Uterus (tissue), 4 donors: ENCODE data around the gene CDH12. TPM values are rescaled to one million over a fixed set of nuclear protein-coding genes. Genes with fewer than 3 reads are reported as not detected.

Source experiments
- DNase-seq, 2 donors: peaks; one replicate each; pipeline ENCODE4 v3.0.0-alpha.2; 2019 to 2020
- H3K27ac ChIP-seq, 2 donors: fragments of 200-600 bp; sonication (generic); 1 replicate in 1 of 2; 2 replicates in 1 of 2; pipeline ENCODE4 v1.5.1; 2016 to 2018
- H3K27me3 ChIP-seq, 2 donors: fragments of 200-600 bp; sonication (generic); one replicate each; pipeline ENCODE4 v1.5.1; 2018 to 2019; ENCODE audit warnings: control low read depth in 1 of 2
- H3K36me3 ChIP-seq, 2 donors: fragments of 200-600 bp; sonication (generic); one replicate each; pipeline ENCODE4 v1.5.1; 2019; ENCODE audit warnings: control low read depth in 1 of 2
- H3K4me1 ChIP-seq, 2 donors: fragments of 200-600 bp; sonication (generic); one replicate each; pipeline ENCODE4 v1.5.1; 2018 to 2019; ENCODE audit warnings: control low read depth in 1 of 2
- H3K4me3 ChIP-seq, 2 donors: fragments of 200-600 bp; sonication (generic); 1 replicate in 1 of 2; 2 replicates in 1 of 2; pipeline ENCODE4 v1.5.1; 2018 to 2019; ENCODE audit warnings: mild to moderate bottlenecking in 1 of 2
- H3K9me3 ChIP-seq, 2 donors: fragments of 200-600 bp; sonication (generic); one replicate each; pipeline ENCODE4 v1.5.1; 2019; ENCODE audit warnings: control low read depth in 1 of 2
- CTCF ChIP-seq, 4 experiments: fragments of 200-600 bp in 2 of 4; fragments of 450-650 bp in 2 of 4; sonication (generic) in 2 of 4; IDR thresholded peaks; one replicate each; pipeline ENCODE4 v1.5.1; 2016 to 2019; ENCODE audit warnings: antibody characterized with exemption in 4 of 4, mild to moderate bottlenecking in 2 of 4, moderate library complexity in 1 of 4
- POLR2A ChIP-seq, 2 donors: fragments of 450-650 bp; IDR thresholded peaks; one replicate each; pipeline ENCODE4 v1.6.1; 2016; ENCODE audit warnings: antibody characterized with exemption in 2 of 2, mild to moderate bottlenecking in 1 of 2, moderate library complexity in 1 of 2
- intact Hi-C: fragments of 100-400 bp; cut with DNase I; formaldehyde crosslinking; loops from one replicate; pipeline ENCODE4 v1.15.1; 2023; ENCODE audit warnings: low total_unique reads
- total RNA-seq, 4 donors: library from RNA; depleted of rRNA in 3 of 4; stranded (reverse); fragments of >200 nt in 3 of 4; gene quantifications; one replicate each; pipeline versions ENCODE4 v1.1.0 to v1.2.4, GENCODE V29; 2014 to 2023
- donor health status: DM: yes; HTN: yes; CAD: no.

CDH12 gene
- total RNA-seq, 4 donors from 2014 or later, result 0.37 to 2.0 TPM; not detected in 2

GRCh38 chr5:22465616-22466015, 387.5 kb downstream of the CDH12 start:
- Histone ChIP-seq H3K36me3 (no peaks in the 10 kb centered on the region), H3K27ac (no peak overlapping the region), H3K27me3 (no peaks in the 10 kb centered on the region), H3K4me3 (no peak overlapping the region), H3K9me3 (no peaks in the 10 kb centered on the region), H3K4me1 (no peaks in the 10 kb centered on the region)
- DNase-seq, result no peak
- intact Hi-C loops, result no loop called here
- no peak for TF ChIP-seq CTCF (IDR thresholded peaks at IDR 0.05)
- no peak for TF ChIP-seq POLR2A (IDR thresholded peaks at IDR 0.05)

- DNase-seq, result no peak
- H3K9me3 ChIP-seq, result no peaks in the 10 kb centered on the region
- TF ChIP-seq CTCF (IDR thresholded peaks at IDR 0.05) (no peak), POLR2A (IDR thresholded peaks at IDR 0.05) (no peak)
Measured at GRCh38 chr5:22465177-22465576, 388.0 kb downstream of the CDH12 start.

GRCh38 chr5:22460189-22460588, 393.0 kb downstream of the CDH12 start:
- Histone ChIP-seq H3K9me3 (no peaks in the 10 kb centered on the region), H3K4me3 (no peak overlapping the region), H3K36me3 (no peaks in the 10 kb centered on the region), H3K27ac (no peak overlapping the region), H3K27me3 (no peaks in the 10 kb centered on the region), H3K4me1 (no peaks in the 10 kb centered on the region)
- intact Hi-C loops, result no loop called here
- no peak for TF ChIP-seq CTCF (IDR thresholded peaks at IDR 0.05)
- TF ChIP-seq POLR2A (IDR thresholded peaks at IDR 0.05), result no peak
- no peak for DNase-seq

More at GRCh38 chr5:22465177-22465576, 388.0 kb downstream of the CDH12 start:
- Histone ChIP-seq H3K27me3 (no peaks in the 10 kb centered on the region), H3K36me3 (no peaks in the 10 kb centered on the region), H3K4me1 (no peaks in the 10 kb centered on the region), H3K4me3 (no peak overlapping the region), H3K27ac (no peak overlapping the region)
- intact Hi-C loops, result no loop called here

- no peak for TF ChIP-seq CTCF (IDR thresholded peaks at IDR 0.05)
- TF ChIP-seq POLR2A (IDR thresholded peaks at IDR 0.05), result no peak
- no peaks in the 10 kb centered on the region for H3K9me3 ChIP-seq
- H3K4me1 ChIP-seq, result no peaks in the 10 kb centered on the region
- H3K4me3 ChIP-seq, result no peak overlapping the region
- no peaks in the 10 kb centered on the region for H3K27me3 ChIP-seq
- no peaks in the 10 kb centered on the region for H3K36me3 ChIP-seq
- intact Hi-C loops, result no loop called here
- H3K27ac ChIP-seq, result no peak overlapping the region
- DNase-seq, result no peak
Measured at GRCh38 chr5:22432905-22433304, 420.2 kb downstream of the CDH12 start.

- TF ChIP-seq POLR2A (IDR thresholded peaks at IDR 0.05) (no peak), CTCF (IDR thresholded peaks at IDR 0.05) (no peak)
- no peak overlapping the region for H3K4me3 ChIP-seq
- H3K36me3 ChIP-seq, result no peaks in the 10 kb centered on the region
- no peak overlapping the region for H3K27ac ChIP-seq
- H3K4me1 ChIP-seq, result no peaks in the 10 kb centered on the region
- intact Hi-C loops, result no loop called here
- H3K27me3 ChIP-seq, result no peaks in the 10 kb centered on the region
- no peaks in the 10 kb centered on the region for H3K9me3 ChIP-seq
- no peak for DNase-seq
Measured at GRCh38 chr5:22431840-22432239, 421.3 kb downstream of the CDH12 start.
